Panc1 (cell line): Measurements from ENCODE around the gene ITIH5. TPM values are rescaled to one million over a fixed set of nuclear protein-coding genes. Genes with fewer than 3 reads are reported as not detected.

Source experiments
- ATAC-seq: fragments of 200-7000 bp; cut with Tn5 transposase; 2 replicates; pipeline ENCODE4 v1.9.1; 2020; ENCODE audit warnings: mild to moderate bottlenecking, moderate library complexity
- BruUV-seq: library from RNA; stranded (reverse); fragments of 400-500 nt; replicated peaks from 2 replicates; lab custom pipeline; 2021; lab: Mats Ljungman, UMichigan
- CTCF ChIA-PET: fragments of 300-600 bp; sonication (Branson Sonifier 250); formaldehyde crosslinking; loops from one replicate; lab custom pipeline; 2022; ENCODE audit warnings: antibody characterized with exemption; lab: Charles Lee
- POLR2A ChIA-PET: fragments of 300-600 bp; sonication (Branson Sonifier 250); formaldehyde crosslinking; loops from one replicate; lab custom pipeline; 2022; ENCODE audit warnings: antibody characterized with exemption; lab: Charles Lee
- DNase-seq: peaks from one replicate; pipeline ENCODE4 v3.0.0-alpha.2; 2010; ENCODE audit warnings: low read depth, low spot score
- H3K27ac ChIP-seq: 2 replicates; pipeline ENCODE4 v1.5.1; 2011; ENCODE audit warnings: mild to moderate bottlenecking, low read length, inconsistent platforms
- H3K27me3 ChIP-seq: fragments of 200-500 bp; sonication (Bioruptor generic); 2 replicates; pipeline ENCODE4 v1.6.0; 2014; ENCODE audit warnings: low read length, inconsistent platforms; ENCODE audit not compliant: control insufficient read depth, insufficient read depth
- H3K36me3 ChIP-seq: fragments of 200-500 bp; sonication (Bioruptor generic); 2 replicates; pipeline ENCODE4 v1.5.1; 2014; ENCODE audit warnings: inconsistent platforms, mild to moderate bottlenecking, low read length, moderate library complexity; ENCODE audit not compliant: control insufficient read depth, insufficient read depth
- H3K4me1 ChIP-seq: 2 replicates; pipeline ENCODE4 v1.5.1; 2011; ENCODE audit warnings: inconsistent platforms, mild to moderate bottlenecking, low read length, moderate library complexity; ENCODE audit not compliant: control insufficient read depth, insufficient read depth
- H3K4me3 ChIP-seq, 2 experiments: 2 replicates each; pipeline ENCODE4 v1.5.1; 2011 to 2012; ENCODE audit warnings: low read depth in 2 of 2, low read length in 2 of 2, mild to moderate bottlenecking in 2 of 2, inconsistent platforms in 1 of 2, moderate library complexity in 1 of 2
- H3K9me3 ChIP-seq: fragments of 200-500 bp; sonication (Bioruptor generic); 2 replicates; pipeline ENCODE4 v1.5.1; 2014; ENCODE audit warnings: low read depth, mild to moderate bottlenecking, inconsistent platforms, low read length, moderate library complexity; ENCODE audit not compliant: control insufficient read depth, insufficient read depth
- CTCF ChIP-seq: fragments of 450-650 bp; IDR thresholded peaks from 2 replicates; pipeline ENCODE4 v1.5.1; 2017; ENCODE audit warnings: mild to moderate bottlenecking
- POLR2AphosphoS5 ChIP-seq: IDR thresholded peaks from 2 replicates; pipeline ENCODE4 v1.6.1; 2012; ENCODE audit warnings: mild to moderate bottlenecking, low read depth, low read length, moderate library complexity
- REST ChIP-seq, 2 experiments: IDR thresholded peaks; 2 replicates each; pipeline ENCODE4 v1.6.1; 2011 to 2012; ENCODE audit warnings: low read depth in 2 of 2, control low read depth in 1 of 2, low read length in 1 of 2, mild to moderate bottlenecking in 1 of 2, moderate library complexity in 1 of 2; ENCODE audit not compliant: insufficient read depth in 1 of 2
- SIN3A ChIP-seq: IDR thresholded peaks from 2 replicates; pipeline ENCODE4 v1.6.1; 2012; ENCODE audit warnings: low read depth, mild to moderate bottlenecking, low read length, moderate library complexity, borderline replicate concordance; ENCODE audit not compliant: insufficient read depth
- TCF7L2 ChIP-seq: IDR thresholded peaks from 2 replicates; pipeline ENCODE4 v1.6.1; 2011; ENCODE audit warnings: mild to moderate bottlenecking, low read depth, low read length, inconsistent platforms
- in situ Hi-C: cut with HindIII; loops from 2 replicates; pipeline ENCODE4 v1.10.0; 2016; ENCODE audit warnings: low sequenced_read_pairs, low pct_unique_long_range_greater_than_20kb
- intact Hi-C: fragments of 100-400 bp; cut with micrococcal nuclease; formaldehyde crosslinking; loops from one replicate; pipeline ENCODE4 v1.10.0; 2022; ENCODE audit not compliant: unreplicated experiment
- total RNA-seq: library from RNA; stranded (reverse); gene quantifications from one replicate; pipeline ENCODE4 v1.2.1, GENCODE V29; 2021; ENCODE audit not compliant: unreplicated experiment

The ITIH5 gene
- total RNA-seq, 1 experiment from 2014 or later, result not detected

- DNase-seq, result no peak
- H3K9me3 ChIP-seq, result no peaks in the 10 kb centered on the region
- TF ChIP-seq REST (IDR thresholded peaks at IDR 0.05; ENCODE audit: insufficient read depth in 1 of 2, low read depth in 2 of 2, low read length in 1 of 2), result no peak
- TF ChIP-seq TCF7L2, result no peak
- no peak for TF ChIP-seq SIN3A
- TF ChIP-seq CTCF, result no peak
- no peak for TF ChIP-seq POLR2AphosphoS5
- H3K4me3 ChIP-seq, result no peak overlapping the region
- no peak for ATAC-seq
- H3K4me1 ChIP-seq, result no peaks in the 10 kb centered on the region
- POLR2A ChIA-PET, result no interaction called here
- no peak overlapping the region for H3K27ac ChIP-seq
- no TSS peak for BruUV-seq
- CTCF ChIA-PET, result no interaction called here
- in situ Hi-C loops (no loop called here), intact Hi-C loops (no loop called here)
- no peaks in the 10 kb centered on the region for H3K36me3 ChIP-seq
- peaks cover 5% of the 10 kb centered on the region for H3K27me3 ChIP-seq
Observed at GRCh38 chr10:7601023-7601656, 65.6 kb downstream of the ITIH5 start.

GRCh38 chr10:7598771-7599170 is 68.0 kb downstream of the ITIH5 start:
- Histone ChIP-seq H3K36me3 (no peaks in the 10 kb centered on the region), H3K27me3 (peaks cover 5% of the 10 kb centered on the region), H3K27ac (no peak overlapping the region), H3K4me1 (no peaks in the 10 kb centered on the region), H3K4me3 (no peak overlapping the region), H3K9me3 (no peaks in the 10 kb centered on the region)
- intact Hi-C loops, result no loop called here
- ChIA-PET CTCF (no interaction called here), POLR2A (no interaction called here)
- TF ChIP-seq CTCF (no peak), TCF7L2 (no peak), SIN3A (no peak)
- DNase-seq, result no peak
- no peak for ATAC-seq
- in situ Hi-C loops, result no loop called here
- BruUV-seq, result no TSS peak
